HG02852 (cell line): ENCODE data around the gene CDH24.

Experiments
- ATAC-seq: cut with Tn5 transposase; IDR thresholded peaks from one replicate; pipeline ENCODE4 v1.9.1; 2021; ENCODE audit warnings: mild to moderate bottlenecking, moderate library complexity; ENCODE audit not compliant: unreplicated experiment

CDH24 gene

GRCh38 chr14:23056956-23057756, at the start of gene CDH24:
Gene CDH24 (minus strand): TSS chr14:23057520. CDS start chr14:23055733, 1,787 bp downstream.
- ATAC-seq: peak; percentile 59

- ATAC-seq: no peak
Observed at GRCh38 chr14:23106747-23107045, 49.4 kb upstream of the CDH24 start.

- no peak for ATAC-seq
Observed at GRCh38 chr14:23105348-23105824, 48.1 kb upstream of the CDH24 start.

GRCh38 chr14:23104591-23105347, 47.4 kb upstream of the CDH24 start, which contains the start of gene CIROP:
Gene CIROP (minus strand): TSS chr14:23104989. CDS start chr14:23104920, 69 bp downstream.
- no peak for ATAC-seq

- no peak for ATAC-seq
Observed at GRCh38 chr14:23104070-23104590, 46.8 kb upstream of the CDH24 start.

- no peak for ATAC-seq
Observed at GRCh38 chr14:23103581-23103980, 46.3 kb upstream of the CDH24 start.

- no peak for ATAC-seq
Observed at GRCh38 chr14:23102801-23103200, 45.5 kb upstream of the CDH24 start.

- ATAC-seq: no peak
Observed at GRCh38 chr14:23101986-23102625, 44.8 kb upstream of the CDH24 start.

- ATAC-seq: no peak
Observed at GRCh38 chr14:23101213-23101970, 44.1 kb upstream of the CDH24 start.

- no peak for ATAC-seq
Observed at GRCh38 chr14:23099212-23099861, 42.0 kb upstream of the CDH24 start.

- ATAC-seq: no peak
Observed at GRCh38 chr14:23097786-23098185, 40.5 kb upstream of the CDH24 start.

GRCh38 chr14:23095196-23096108, 38.1 kb upstream of the CDH24 start, which contains the start of gene C14orf119:
Gene C14orf119 (plus strand): TSS chr14:23095505. CDS start chr14:23097659, 2,154 bp downstream.
- peak; percentile 90 for ATAC-seq

GRCh38 chr14:23094666-23095195, 37.4 kb upstream of the CDH24 start, which contains the start of gene ACIN1:
Gene ACIN1 (minus strand): TSS chr14:23095136. CDS start chr14:23095112, 24 bp downstream.
- peak; percentile 33 for ATAC-seq

- no peak for ATAC-seq
Observed at GRCh38 chr14:23093991-23094665, 36.8 kb upstream of the CDH24 start.

GRCh38 chr14:23093526-23093925, 36.2 kb upstream of the CDH24 start:
- no peak for ATAC-seq

GRCh38 chr14:23093104-23093503, 35.8 kb upstream of the CDH24 start:
- ATAC-seq: no peak

- no peak for ATAC-seq
Observed at GRCh38 chr14:23091294-23092225, 34.2 kb upstream of the CDH24 start.
